HG03280 (cell line): ENCODE measurements around the gene KMO.

ENCODE experiments used
- ATAC-seq: cut with Tn5 transposase; IDR thresholded peaks from one replicate; pipeline ENCODE4 v1.9.1; 2021; ENCODE audit warnings: mild to moderate bottlenecking, moderate library complexity; ENCODE audit not compliant: unreplicated experiment

Gene KMO

DNA sequence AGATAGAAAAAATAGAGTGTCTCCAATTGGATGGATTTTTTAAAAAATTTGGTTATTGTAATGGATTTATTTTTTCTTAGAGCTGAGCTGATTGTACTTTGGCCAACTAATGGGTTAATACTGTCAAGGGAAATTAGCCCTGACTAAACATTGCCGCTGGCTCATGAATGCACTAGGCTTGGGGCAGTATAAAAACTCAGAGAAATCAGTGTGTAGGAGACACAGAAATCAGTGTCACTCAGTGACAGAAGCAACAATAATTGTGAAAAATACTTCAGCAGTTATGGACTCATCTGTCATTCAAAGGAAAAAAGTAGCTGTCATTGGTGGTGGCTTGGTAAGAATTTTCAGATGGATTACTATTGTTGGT is at the start of gene KMO:
TSS of gene KMO (plus strand) at position 217 of the 370 bp plus-strand sequence. CDS start at position 284, 67 bp downstream.
- peak; percentile 30 for ATAC-seq

DNA sequence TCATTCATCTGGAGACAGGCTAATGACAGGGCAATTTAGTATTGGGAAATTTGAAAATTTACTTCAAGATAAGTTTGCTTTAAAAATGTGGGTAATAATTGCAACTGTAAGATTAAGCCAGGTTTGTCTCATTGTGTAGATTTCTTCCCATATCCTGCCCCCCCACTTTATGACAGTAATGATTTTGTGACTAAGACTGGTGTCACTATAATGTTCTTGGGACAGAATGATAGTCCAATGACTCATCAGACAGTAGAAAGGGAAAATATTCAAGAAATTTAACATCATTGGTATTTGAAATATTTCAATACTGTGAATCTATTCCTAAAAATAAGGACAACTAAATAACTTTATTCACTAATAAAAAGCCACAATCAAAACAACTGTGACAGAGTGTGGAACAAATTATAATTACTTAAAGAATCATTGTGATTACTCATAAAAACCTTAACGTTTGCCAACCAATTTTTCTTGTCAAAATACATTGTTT is 49.4 kb upstream of the KMO start:
- no peak for ATAC-seq

- peak; percentile 39 for ATAC-seq
Observed at GRCh38 chr1:241485145-241485544, 47.0 kb upstream of the KMO start.

GRCh38 chr1:241485554-241485992 is 46.6 kb upstream of the KMO start:
- ATAC-seq = peak; percentile 54

GRCh38 chr1:241488739-241489138 is 43.4 kb upstream of the KMO start:
- no peak for ATAC-seq

- ATAC-seq = no peak
Observed at GRCh38 chr1:241495741-241496140, 36.4 kb upstream of the KMO start.

GRCh38 chr1:241499910-241500309 is 32.3 kb upstream of the KMO start:
- no peak for ATAC-seq

- ATAC-seq = no peak
Observed at GRCh38 chr1:241503444-241503843, 28.7 kb upstream of the KMO start.

DNA sequence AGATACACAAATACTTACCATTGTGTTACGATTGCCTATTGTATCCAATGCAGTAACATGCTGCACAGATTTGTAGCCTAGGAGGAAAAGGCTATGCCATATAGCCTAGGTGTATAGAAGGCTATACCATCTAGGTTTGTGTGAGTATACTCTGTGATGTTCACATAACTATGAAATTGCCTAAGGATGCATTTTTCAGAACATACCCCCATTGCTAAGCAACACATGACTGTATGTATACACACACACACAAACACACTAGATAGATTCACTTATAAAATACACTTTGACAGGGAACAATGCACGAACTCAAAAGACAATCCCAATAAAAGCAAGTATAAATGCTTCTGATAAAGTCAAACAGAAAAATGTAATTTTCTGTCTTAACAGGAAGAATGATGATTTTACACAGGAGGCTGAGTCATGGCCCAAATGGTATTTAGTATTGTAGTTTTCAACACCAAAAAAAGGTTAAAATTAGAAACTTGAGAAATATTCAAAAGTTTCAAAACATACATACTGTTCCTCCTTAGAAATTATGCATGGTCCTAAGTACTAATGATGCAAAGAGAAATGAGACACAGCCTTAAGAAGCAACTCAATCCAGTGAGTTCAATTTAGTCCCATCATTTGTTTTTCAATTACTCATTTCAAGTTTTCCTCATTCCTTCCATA is 24.9 kb upstream of the KMO start:
- no peak for ATAC-seq

DNA sequence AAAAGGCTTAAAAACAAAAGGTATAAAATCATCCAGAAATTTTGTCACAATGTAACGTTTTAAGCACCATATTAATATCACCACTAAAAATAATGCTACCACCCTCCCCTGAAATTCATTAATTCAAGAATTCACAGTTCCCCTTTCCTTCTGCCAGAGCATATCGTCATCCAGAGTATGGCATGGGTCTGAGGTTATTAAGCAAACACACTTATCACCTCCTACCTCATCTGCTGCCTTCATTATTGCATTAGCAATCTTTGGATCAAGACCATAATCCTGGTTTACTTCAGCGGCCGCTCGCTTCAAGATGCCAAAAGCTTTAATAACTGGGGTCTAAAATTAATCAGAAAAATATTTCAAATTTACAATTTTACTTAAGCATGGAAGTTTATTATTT is 18.8 kb upstream of the KMO start:
- no peak for ATAC-seq

DNA sequence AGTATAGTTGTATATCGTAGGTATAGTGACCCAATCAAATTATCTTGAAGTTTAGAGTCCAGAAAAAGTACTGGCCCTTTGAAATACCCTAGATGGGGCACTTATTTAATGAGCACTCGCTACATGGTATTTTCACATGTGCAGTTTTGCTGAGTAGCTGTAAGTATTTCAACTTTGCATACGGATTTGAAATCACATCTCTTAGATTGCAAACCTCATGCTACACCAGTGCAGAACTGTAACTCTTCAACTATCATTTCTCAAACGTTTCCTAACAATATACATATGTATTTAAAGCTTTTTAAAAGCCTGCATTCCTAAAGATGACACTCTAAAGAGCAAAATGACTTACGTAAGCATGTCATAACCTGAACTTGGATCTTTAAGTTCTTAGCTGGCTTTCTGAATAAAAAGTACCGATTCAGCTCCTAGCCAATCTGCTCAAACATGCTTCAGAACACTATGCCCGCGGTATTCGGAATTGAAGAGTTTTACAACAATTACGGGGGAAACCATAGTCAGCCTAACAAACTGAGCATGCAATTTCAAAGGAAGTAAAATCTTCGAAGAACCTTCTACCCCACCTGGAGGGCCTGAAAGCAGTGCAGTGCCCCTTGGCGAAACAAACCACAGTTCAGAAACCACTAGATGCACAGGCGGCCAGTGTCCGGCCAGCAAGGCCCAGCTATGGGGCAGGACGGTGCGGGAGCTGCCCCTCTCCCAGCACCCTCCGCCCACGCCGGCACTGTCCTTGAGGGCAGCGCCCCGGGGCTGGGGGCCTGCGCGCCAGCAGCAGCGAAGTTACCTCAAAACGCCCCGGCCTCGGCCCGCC is 13.5 kb upstream of the KMO start:
- ATAC-seq = peak; percentile 33

DNA sequence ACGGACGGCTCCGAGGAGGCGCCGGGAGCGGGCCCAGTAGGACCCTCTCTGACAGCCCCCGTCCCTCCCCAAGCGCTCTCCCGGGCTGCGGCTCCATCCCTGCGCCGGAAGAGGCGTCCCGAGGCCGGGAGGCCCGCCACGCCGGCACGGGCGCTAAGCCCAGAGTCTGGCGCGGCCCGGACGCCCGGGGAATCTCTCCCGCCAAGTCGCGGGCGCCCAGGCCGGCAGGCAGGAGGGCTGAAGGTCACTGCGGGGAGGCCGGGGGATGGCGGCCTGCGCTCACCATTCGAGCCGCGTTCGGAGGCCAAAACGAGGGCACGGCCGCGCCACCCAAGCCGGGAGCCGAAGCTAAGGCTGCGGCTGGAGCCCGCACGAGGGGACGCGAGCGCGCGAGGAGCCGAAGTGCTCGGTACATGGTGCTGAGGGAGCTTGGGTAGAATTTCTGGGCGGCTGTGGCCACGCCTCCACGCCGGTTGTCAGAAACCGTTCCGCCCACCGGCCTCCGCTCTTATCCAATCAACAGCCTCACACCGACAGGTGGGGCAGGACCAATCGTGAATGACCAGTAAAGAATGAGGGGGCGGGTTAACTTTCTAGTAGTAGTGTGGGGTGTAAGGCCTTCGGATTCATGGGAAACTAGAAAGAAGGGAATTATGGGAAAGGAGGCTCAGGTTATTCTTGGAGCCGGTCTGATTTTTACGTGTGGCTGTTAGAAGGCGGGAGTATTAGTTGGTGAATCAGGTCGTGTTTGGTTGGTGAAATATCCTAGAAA is 12.7 kb upstream of the KMO start, which contains the start of gene FH:
TSS of gene FH (minus strand) at position 448 of the 772 bp plus-strand sequence. CDS start at position 415, 33 bp downstream.
- ATAC-seq = peak; percentile 98

DNA sequence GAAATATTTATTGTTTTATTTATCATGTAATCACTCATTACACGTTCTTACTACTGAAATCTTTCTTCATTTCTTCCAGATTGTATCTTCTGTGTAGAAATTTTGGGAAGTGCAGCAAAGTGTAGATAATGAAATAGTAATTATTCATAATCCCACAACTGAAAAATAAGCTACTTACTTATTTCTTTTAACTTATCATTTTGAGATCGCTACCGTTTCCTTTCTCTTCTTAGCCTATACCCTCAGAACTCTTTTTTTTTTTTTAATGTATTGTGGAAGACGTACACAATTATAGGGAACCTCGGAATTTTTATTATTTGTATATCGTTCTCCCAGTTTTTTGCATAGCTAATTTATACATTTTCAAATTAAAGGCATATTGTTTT is 12.1 kb upstream of the KMO start:
- ATAC-seq = no peak

DNA sequence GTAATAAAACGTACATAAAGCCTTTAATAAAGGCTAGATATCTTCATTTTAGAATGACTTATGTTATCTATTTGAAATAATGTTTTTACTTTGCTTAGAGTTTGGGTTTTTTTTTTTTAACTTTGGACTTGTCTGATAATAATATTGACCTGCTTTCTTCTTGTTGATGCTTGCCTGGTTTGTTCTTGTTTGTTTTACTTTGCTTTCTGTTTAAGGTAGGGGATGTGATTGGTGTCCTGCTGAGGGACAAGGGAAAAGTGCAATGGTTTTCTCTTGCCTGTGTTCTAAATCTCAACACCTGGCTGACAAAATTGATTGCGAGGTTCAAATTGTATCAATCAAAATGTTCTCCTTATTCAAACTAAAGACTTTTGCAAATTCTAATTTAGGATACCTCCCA is 10.5 kb upstream of the KMO start:
- ATAC-seq = no peak

DNA sequence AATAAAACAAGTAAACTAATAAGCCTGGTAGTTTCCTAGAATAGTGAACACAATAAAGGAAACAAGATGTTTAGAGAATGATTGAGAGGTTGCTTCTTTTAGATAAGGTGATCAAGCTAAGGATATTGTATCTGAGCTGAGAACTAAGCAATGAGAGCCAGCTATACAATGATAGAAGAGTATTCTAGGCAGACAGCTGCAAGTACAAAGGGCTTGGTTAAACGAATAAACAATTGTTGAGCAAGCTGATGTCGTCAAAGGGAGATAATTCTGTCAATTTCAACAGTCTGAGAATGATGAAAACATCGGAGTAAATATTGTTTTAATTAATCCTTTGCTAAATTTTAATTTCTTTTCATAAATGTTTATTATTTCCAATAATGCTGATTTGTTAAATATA is 7.2 kb upstream of the KMO start:
- ATAC-seq = no peak

GRCh38 chr1:241527146-241527545 is 5.0 kb upstream of the KMO start:
- no peak for ATAC-seq

DNA sequence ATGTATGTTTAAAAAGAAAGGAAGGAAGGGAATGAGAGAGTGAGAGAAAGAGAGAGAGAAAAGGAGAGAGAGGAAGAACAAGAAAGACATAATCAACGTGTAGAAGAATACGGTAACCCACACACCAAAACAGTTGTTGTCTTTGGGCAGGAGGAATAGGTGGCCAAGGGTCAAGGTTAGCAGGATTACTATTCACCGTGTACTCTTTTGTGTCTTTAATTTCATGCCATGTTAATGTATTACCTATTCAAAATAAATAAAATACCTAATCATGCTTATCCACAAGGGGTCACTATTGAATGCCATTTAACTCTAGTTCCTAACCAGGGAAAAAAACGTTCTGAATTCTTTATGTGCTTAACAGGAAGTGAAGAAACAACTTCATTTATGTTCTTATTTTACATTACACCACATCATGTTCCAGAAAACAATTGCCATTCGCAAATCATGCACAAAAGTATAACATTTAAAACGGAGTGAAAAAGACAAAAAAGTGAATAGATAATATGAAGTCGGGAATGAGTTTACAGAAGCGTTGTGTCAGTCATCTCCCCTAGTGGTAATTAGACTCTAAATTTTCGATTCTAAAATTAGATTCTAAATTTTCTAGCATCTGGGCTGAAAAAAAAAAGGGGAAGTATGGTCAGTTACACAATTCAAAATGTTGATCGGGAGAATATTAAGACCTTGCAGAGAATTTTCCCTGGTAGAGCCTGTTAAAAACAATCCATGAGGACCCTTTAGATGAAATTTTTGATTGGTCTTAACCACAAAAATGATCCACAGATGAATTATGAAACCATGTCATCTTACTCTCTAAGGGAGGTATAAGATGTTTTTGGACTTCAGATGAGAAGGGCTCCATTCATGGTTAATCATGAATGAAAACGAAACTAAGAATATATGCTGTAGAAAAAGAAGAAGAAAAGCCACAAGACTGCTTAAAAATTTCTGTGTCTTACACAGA is 700 bp upstream of the KMO start:
- ATAC-seq = peak; percentile 72

DNA sequence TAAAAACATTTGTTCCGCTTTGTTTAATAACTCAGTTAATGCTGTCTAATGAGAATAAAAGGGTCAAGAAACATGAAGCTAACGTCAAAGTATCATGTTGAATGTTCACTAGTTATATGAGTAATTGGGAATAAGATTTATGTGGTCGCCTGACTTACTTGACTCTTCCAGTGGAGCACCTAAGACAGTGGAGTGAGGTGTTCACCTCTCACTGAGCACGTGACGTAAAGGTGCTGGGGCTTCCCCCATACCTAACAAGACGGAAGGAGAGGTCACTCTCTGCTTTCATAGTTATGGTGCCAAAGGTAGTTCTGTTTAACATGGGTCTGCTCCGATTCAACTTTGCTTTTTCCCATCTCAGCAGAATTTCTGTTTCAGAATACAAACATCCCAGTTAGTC is 686 bp downstream of the KMO start:
- peak; percentile 65 for ATAC-seq

GRCh38 chr1:241533326-241534115 is 1.3 kb downstream of the KMO start:
- no peak for ATAC-seq
